Tibial nerve (tissue), 3 donors: ENCODE results near the gene RANBP10.

Source experiments
- CTCF ChIP-seq, 5 experiments: fragments of 200-600 bp in 3 of 5; fragments of 450-650 bp in 2 of 5; sonication (generic) in 3 of 5; IDR thresholded peaks; one replicate each; pipeline ENCODE4 v1.5.1; 2016 to 2019; ENCODE audit warnings: antibody characterized with exemption in 5 of 5, mild to moderate bottlenecking in 3 of 5, moderate library complexity in 2 of 5
- POLR2A ChIP-seq, 2 donors: fragments of 450-650 bp; IDR thresholded peaks; one replicate each; pipeline ENCODE4 v1.6.1; 2017; ENCODE audit warnings: antibody characterized with exemption in 2 of 2, mild to moderate bottlenecking in 2 of 2, moderate library complexity in 2 of 2

DNA sequence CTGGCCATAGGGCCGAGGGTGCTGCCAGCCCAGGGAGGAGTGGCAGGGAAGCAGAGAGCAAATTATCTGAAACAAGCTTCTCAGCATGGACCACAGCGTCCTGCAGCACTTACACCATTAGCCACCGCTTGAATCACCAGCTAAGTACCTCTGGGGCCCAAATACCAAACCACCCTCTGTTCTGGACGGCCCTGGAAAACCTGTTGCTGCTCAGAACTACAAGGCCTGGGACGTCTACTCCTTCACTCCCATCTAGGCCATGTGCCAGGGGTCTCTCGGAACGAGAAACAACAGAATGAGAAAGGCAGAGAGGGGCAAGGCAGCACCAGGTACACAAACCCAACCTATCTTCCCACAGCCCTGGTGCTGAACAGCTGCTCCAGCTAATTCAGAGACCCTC, 47.4 kb downstream of the RANBP10 start:
- no peak for TF ChIP-seq CTCF (IDR thresholded peaks at IDR 0.05)
- no peak for TF ChIP-seq POLR2A (IDR thresholded peaks at IDR 0.05)
